Right atrium auricular region (tissue), 2 donors: ENCODE data around the gene C11orf16. TPM values are rescaled to one million over a fixed set of nuclear protein-coding genes. Genes with fewer than 3 reads are reported as not detected.
A peak's percentile ranks its signal among the peaks of the same experiment; 100 is the strongest.

Experiments used
- DNase-seq: peaks from one replicate; pipeline ENCODE4 v3.0.0-alpha.2; 2019; ENCODE audit warnings: low spot score
- H3K27ac ChIP-seq, 2 donors: fragments of 200-600 bp; sonication (generic); 1 replicate in 1 of 2; 2 replicates in 1 of 2; pipeline ENCODE4 v1.5.1; 2016 to 2019
- H3K27me3 ChIP-seq, 2 donors: fragments of 200-600 bp; sonication (generic); one replicate each; pipeline versions ENCODE4 v1.5.1 to v1.6.0; 2017 to 2019
- H3K36me3 ChIP-seq: fragments of 200-600 bp; sonication (generic); one replicate; pipeline ENCODE4 v1.5.1; 2016
- H3K4me1 ChIP-seq, 2 donors: fragments of 200-600 bp; sonication (generic); one replicate each; pipeline versions ENCODE4 v1.5.1 to v1.6.0; 2017 to 2019
- H3K4me3 ChIP-seq, 2 donors: fragments of 200-600 bp; sonication (generic); 1 replicate in 1 of 2; 2 replicates in 1 of 2; pipeline ENCODE4 v1.5.1; 2017 to 2019; ENCODE audit warnings: mild to moderate bottlenecking in 1 of 2, moderate library complexity in 1 of 2
- H3K9me3 ChIP-seq, 2 donors: fragments of 200-600 bp; sonication (generic); one replicate each; pipeline ENCODE4 v1.5.1; 2019
- CTCF ChIP-seq, 2 donors: fragments of 200-600 bp; sonication (generic); IDR thresholded peaks; one replicate each; pipeline ENCODE4 v1.5.1; 2019; ENCODE audit warnings: antibody characterized with exemption in 2 of 2
- total RNA-seq, 2 donors: library from RNA; depleted of rRNA; stranded (reverse); fragments of >200 nt; gene quantifications; one replicate each; pipeline ENCODE4 v1.1.0, GENCODE V29; 2016

The C11orf16 gene
- total RNA-seq, 2 donors from 2014 or later: not detected

DNA sequence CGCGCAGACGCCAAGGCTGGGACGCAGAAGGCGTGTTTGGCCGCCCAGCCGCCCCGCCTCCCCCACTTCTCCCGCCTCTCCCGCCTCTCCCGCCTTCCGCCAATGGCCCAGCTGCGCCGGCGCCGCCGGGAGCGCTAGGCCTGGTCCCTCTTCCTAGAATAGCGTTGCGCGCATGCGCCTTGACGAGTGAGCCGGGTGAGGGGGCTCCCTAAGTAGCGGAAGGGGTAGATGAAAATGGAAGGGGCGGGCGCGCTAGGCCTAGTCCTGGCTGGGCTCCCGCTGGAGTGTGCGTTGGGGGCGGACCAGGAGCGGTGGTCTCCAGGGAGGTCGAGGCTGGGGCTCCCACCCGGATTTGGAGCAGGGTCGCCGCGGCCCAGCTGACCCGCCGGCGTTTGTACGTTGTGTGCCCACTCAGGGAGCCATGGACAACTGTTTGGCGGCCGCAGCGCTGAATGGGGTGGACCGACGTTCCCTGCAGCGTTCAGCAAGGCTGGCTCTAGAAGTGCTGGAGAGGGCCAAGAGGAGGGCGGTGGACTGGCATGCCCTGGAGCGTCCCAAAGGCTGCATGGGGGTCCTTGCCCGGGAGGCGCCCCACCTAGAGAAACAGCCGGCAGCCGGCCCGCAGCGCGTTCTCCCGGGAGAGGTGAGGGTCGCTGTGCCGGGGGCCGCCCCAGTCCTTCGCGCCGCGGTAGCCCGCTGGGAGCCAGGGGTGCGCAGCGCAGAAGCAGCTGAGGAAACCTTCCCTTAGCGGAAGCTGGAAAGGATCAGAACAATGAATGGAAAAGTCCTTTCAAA is 21.5 kb downstream of the C11orf16 start, which contains the start of gene AKIP1:
TSS of gene AKIP1 (plus strand) at position 161 of the 795 bp plus-strand sequence. CDS start at position 422, 261 bp downstream.
- Histone ChIP-seq H3K27me3 (no peaks in the 10 kb centered on the region), H3K4me3 (peak within 1 kb of the TSS; percentile 85 to 92), H3K27ac (peak within 1 kb of the TSS; percentile 93 to 97), H3K9me3 (no peaks in the 10 kb centered on the region), H3K4me1 (peaks cover 0 to 40% of the 10 kb centered on the region in 2 donors), H3K36me3 (no peaks in the 10 kb centered on the region)
- peak; percentile 94 for DNase-seq
- TF ChIP-seq CTCF (IDR thresholded peaks at IDR 0.05): no peak

GRCh38 chr11:8910649-8911026 is 22.1 kb downstream of the C11orf16 start:
- no peak for TF ChIP-seq CTCF (IDR thresholded peaks at IDR 0.05)
- H3K27me3 ChIP-seq: no peaks in the 10 kb centered on the region
- no peaks in the 10 kb centered on the region for H3K36me3 ChIP-seq
- peak overlapping the region; percentile 85 to 92 for H3K4me3 ChIP-seq
- H3K4me1 ChIP-seq: peaks cover 0 to 40% of the 10 kb centered on the region in 2 donors
- peak overlapping the region; percentile 93 to 97 for H3K27ac ChIP-seq
- H3K9me3 ChIP-seq: no peaks in the 10 kb centered on the region
- no peak for DNase-seq

DNA sequence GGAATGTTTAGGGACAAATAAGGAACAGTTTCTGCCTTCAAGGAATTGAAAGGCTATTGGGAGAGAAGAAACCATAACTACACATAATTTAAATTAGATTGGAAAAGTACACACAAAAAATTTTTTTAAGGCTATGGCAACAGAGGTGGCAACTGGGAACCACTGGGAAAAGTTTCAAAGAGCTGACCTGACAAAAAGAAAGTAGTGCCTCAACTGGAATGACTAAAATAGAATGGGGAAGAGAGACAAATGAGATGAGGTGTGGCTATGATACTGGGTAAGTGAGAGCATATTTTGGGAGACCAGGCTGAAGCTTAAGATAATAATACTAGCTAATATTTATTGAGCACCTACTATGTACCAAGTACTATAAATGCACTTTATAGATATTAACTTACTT is 24.6 kb downstream of the C11orf16 start:
- Histone ChIP-seq H3K36me3 (no peaks in the 10 kb centered on the region), H3K4me1 (peaks cover 0 to 20% of the 10 kb centered on the region in 2 donors), H3K9me3 (no peaks in the 10 kb centered on the region), H3K27ac (no peak overlapping the region), H3K4me3 (no peak overlapping the region), H3K27me3 (no peaks in the 10 kb centered on the region)
- DNase-seq: no peak
- TF ChIP-seq CTCF (IDR thresholded peaks at IDR 0.05): no peak

GRCh38 chr11:8907116-8907515 is 25.6 kb downstream of the C11orf16 start:
- Histone ChIP-seq H3K27ac (peak overlapping the region in 1 of 2 donors; percentile 10), H3K4me3 (no peak overlapping the region), H3K27me3 (no peaks in the 10 kb centered on the region), H3K4me1 (peaks cover 0 to 15% of the 10 kb centered on the region in 2 donors), H3K36me3 (no peaks in the 10 kb centered on the region), H3K9me3 (no peaks in the 10 kb centered on the region)
- TF ChIP-seq CTCF (IDR thresholded peaks at IDR 0.05): no peak
- DNase-seq: no peak

DNA sequence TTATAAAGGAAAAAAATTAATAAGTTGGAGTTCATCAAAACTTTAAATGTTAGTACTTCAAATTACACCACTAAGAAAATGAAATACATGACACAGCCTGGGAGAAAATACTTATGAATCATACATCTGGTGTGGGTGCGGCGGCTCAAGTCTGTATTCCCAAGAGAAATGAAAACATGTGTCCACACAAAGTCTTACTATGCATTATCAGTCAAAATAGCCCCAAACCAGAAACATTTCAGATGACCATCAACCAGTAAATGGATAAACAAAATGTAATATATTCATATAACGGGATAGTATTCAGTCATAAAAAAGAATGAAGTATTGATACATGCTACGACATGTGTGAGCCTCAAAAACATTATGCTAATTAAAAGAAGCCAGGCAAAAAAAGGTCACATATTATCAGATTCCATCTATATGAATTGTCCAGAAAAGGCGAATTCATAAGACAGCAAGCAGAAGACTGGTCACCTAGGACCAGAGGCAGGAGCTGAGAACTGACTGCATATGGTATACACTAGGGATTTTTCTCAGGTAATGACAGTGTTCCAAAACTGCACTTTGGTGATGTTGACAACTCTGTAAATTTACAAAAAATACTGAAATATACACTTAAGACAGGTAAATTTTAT is 27.1 kb downstream of the C11orf16 start:
- no peak overlapping the region for H3K4me3 ChIP-seq
- H3K27ac ChIP-seq: no peak overlapping the region
- no peak for DNase-seq
- H3K27me3 ChIP-seq: no peaks in the 10 kb centered on the region
- no peaks in the 10 kb centered on the region for H3K36me3 ChIP-seq
- H3K9me3 ChIP-seq: no peaks in the 10 kb centered on the region
- H3K4me1 ChIP-seq: peaks cover 0 to 15% of the 10 kb centered on the region in 2 donors
- TF ChIP-seq CTCF (IDR thresholded peaks at IDR 0.05): no peak
